IPS-20b (cell line): ENCODE measurements around the gene NRG4.
"Not testable (repeated sequence)": the region's sequence is repeated elsewhere in the genome, so short reads cannot be mapped to it uniquely, and the experiment has no call there.

Experiments used
- H3K27ac ChIP-seq: one replicate; pipeline ENCODE4 v1.5.1; 2013; ENCODE audit warnings: low read length
- H3K27me3 ChIP-seq: 2 replicates; pipeline ENCODE4 v1.6.1; 2013; ENCODE audit warnings: mild to moderate bottlenecking, low read length, inconsistent platforms; ENCODE audit not compliant: insufficient read depth
- H3K36me3 ChIP-seq: 2 replicates; pipeline ENCODE4 v1.6.1; 2013; ENCODE audit warnings: low read depth, mild to moderate bottlenecking, inconsistent platforms, low read length, moderate library complexity; ENCODE audit not compliant: insufficient read depth
- H3K4me1 ChIP-seq: 2 replicates; pipeline ENCODE4 v1.6.1; 2013; ENCODE audit warnings: mild to moderate bottlenecking, control low read depth, inconsistent platforms, low read length, moderate library complexity; ENCODE audit not compliant: insufficient read depth
- H3K4me3 ChIP-seq: 2 replicates; pipeline ENCODE4 v1.5.1; 2013; ENCODE audit warnings: mild to moderate bottlenecking, low read length, inconsistent platforms
- H3K9ac ChIP-seq: 2 replicates; pipeline ENCODE4 v1.6.1; 2013; ENCODE audit warnings: low read depth, mild to moderate bottlenecking, inconsistent platforms, low read length, moderate library complexity
- H3K9me3 ChIP-seq: 2 replicates; pipeline ENCODE4 v1.6.1; 2013; ENCODE audit warnings: mild to moderate bottlenecking, low read depth, low read length, inconsistent platforms; ENCODE audit not compliant: insufficient read depth

NRG4 gene

GRCh38 chr15:76034111-76034510, 21.9 kb upstream of the NRG4 start:
- Histone ChIP-seq H3K9ac (no peak overlapping the region), H3K36me3 (no peaks in the 10 kb centered on the region), H3K4me3 (no peak overlapping the region), H3K27ac (no peak overlapping the region), H3K27me3 (no peaks in the 10 kb centered on the region), H3K4me1 (peaks cover 7% of the 10 kb centered on the region; the same call in 1 of the 2 replicates), H3K9me3 (no peaks in the 10 kb centered on the region)

- Histone ChIP-seq H3K9me3 (no peaks in the 10 kb centered on the region), H3K9ac (no peak overlapping the region), H3K27me3 (no peaks in the 10 kb centered on the region), H3K4me3 (no peak overlapping the region), H3K36me3 (no peaks in the 10 kb centered on the region), H3K4me1 (peaks cover 7% of the 10 kb centered on the region; the same call in 1 of the 2 replicates), H3K27ac (no peak overlapping the region)
These were observed 21.2 kb upstream of the NRG4 start for GRCh38 chr15:76033438-76033837.

GRCh38 chr15:76032046-76032445, 19.8 kb upstream of the NRG4 start:
- Histone ChIP-seq H3K27ac (no peak overlapping the region), H3K9me3 (no peaks in the 10 kb centered on the region), H3K4me1 (peaks cover 7% of the 10 kb centered on the region; the same call in 1 of the 2 replicates), H3K9ac (no peak overlapping the region), H3K36me3 (no peaks in the 10 kb centered on the region), H3K27me3 (no peaks in the 10 kb centered on the region), H3K4me3 (no peak overlapping the region)

- H3K9me3 ChIP-seq, result peaks cover 9% of the 10 kb centered on the region
- H3K4me3 ChIP-seq, result no peak overlapping the region
- H3K4me1 ChIP-seq, result no peaks in the 10 kb centered on the region
- no peak overlapping the region for H3K27ac ChIP-seq
- H3K9ac ChIP-seq, result no peak overlapping the region
- H3K27me3 ChIP-seq, result no peaks in the 10 kb centered on the region
- H3K36me3 ChIP-seq, result no peaks in the 10 kb centered on the region
These were observed 12.0 kb upstream of the NRG4 start for GRCh38 chr15:76024021-76024768.

- H3K36me3 ChIP-seq, H3K27me3 ChIP-seq, H3K4me1 ChIP-seq, H3K4me3 ChIP-seq, H3K27ac ChIP-seq, H3K9me3 ChIP-seq, H3K9ac ChIP-seq: not testable (repeated sequence)
These were observed 1.2 kb upstream of the NRG4 start for GRCh38 chr15:76013470-76013869.

GRCh38 chr15:76010613-76011012, 1.6 kb downstream of the NRG4 start:
- Histone ChIP-seq H3K9ac (no peak overlapping the region), H3K4me1 (peaks cover 2% of the 10 kb centered on the region; the same call in 1 of the 2 replicates), H3K27ac (no peak overlapping the region), H3K36me3 (no peaks in the 10 kb centered on the region), H3K4me3 (no peak overlapping the region), H3K9me3 (no peaks in the 10 kb centered on the region), H3K27me3 (no peaks in the 10 kb centered on the region)

- H3K27ac ChIP-seq, result no peak overlapping the region
These were observed 6.0 kb downstream of the NRG4 start for GRCh38 chr15:76006136-76006778.

GRCh38 chr15:76003364-76003763, 8.9 kb downstream of the NRG4 start:
- Histone ChIP-seq H3K4me3 (no peak overlapping the region), H3K9me3 (no peaks in the 10 kb centered on the region), H3K4me1 (no peaks in the 10 kb centered on the region), H3K9ac (no peak overlapping the region), H3K27ac (no peak overlapping the region), H3K36me3 (no peaks in the 10 kb centered on the region), H3K27me3 (no peaks in the 10 kb centered on the region)

More at GRCh38 chr15:76006136-76006778, 6.0 kb downstream of the NRG4 start:
- no peaks in the 10 kb centered on the region for H3K9me3 ChIP-seq
- no peak overlapping the region for H3K4me3 ChIP-seq
- no peaks in the 10 kb centered on the region for H3K4me1 ChIP-seq
- H3K36me3 ChIP-seq, result no peaks in the 10 kb centered on the region
- no peak overlapping the region for H3K9ac ChIP-seq
- H3K27me3 ChIP-seq, result no peaks in the 10 kb centered on the region

- peaks cover 6% of the 10 kb centered on the region; the same call in 1 of the 2 replicates for H3K9me3 ChIP-seq
These were observed 16.6 kb downstream of the NRG4 start for GRCh38 chr15:75995611-75996010.

GRCh38 chr15:75994220-75994619, 18.0 kb downstream of the NRG4 start:
- Histone ChIP-seq H3K9ac (no peak overlapping the region), H3K4me3 (no peak overlapping the region), H3K9me3 (peaks cover 6% of the 10 kb centered on the region; the same call in 1 of the 2 replicates), H3K27me3 (no peaks in the 10 kb centered on the region), H3K27ac (no peak overlapping the region), H3K36me3 (no peaks in the 10 kb centered on the region), H3K4me1 (peaks cover 2% of the 10 kb centered on the region; the same call in 1 of the 2 replicates)

More at GRCh38 chr15:75995611-75996010, 16.6 kb downstream of the NRG4 start:
- H3K4me3 ChIP-seq, result no peak overlapping the region
- H3K27me3 ChIP-seq, result no peaks in the 10 kb centered on the region
- no peaks in the 10 kb centered on the region for H3K36me3 ChIP-seq
- no peak overlapping the region for H3K9ac ChIP-seq
- peaks cover 2% of the 10 kb centered on the region; the same call in 1 of the 2 replicates for H3K4me1 ChIP-seq
- no peak overlapping the region for H3K27ac ChIP-seq

- Histone ChIP-seq H3K27me3 (no peaks in the 10 kb centered on the region), H3K36me3 (no peaks in the 10 kb centered on the region), H3K9me3 (peaks cover 6% of the 10 kb centered on the region; the same call in 1 of the 2 replicates), H3K4me1 (peaks cover 2% of the 10 kb centered on the region; the same call in 1 of the 2 replicates), H3K9ac (no peak overlapping the region), H3K27ac (no peak overlapping the region), H3K4me3 (no peak overlapping the region)
These were observed 19.3 kb downstream of the NRG4 start for GRCh38 chr15:75992897-75993296.

GRCh38 chr15:75989875-75990274, 22.3 kb downstream of the NRG4 start:
- H3K4me1 ChIP-seq, result peaks cover 2% of the 10 kb centered on the region; the same call in 1 of the 2 replicates
- no peak overlapping the region for H3K27ac ChIP-seq
- no peaks in the 10 kb centered on the region for H3K27me3 ChIP-seq
- H3K36me3 ChIP-seq, result no peaks in the 10 kb centered on the region
- no peak overlapping the region for H3K4me3 ChIP-seq
- peaks cover 6% of the 10 kb centered on the region; the same call in 1 of the 2 replicates for H3K9me3 ChIP-seq
- no peak overlapping the region for H3K9ac ChIP-seq
